ENCODE data around the gene NRTN.

DNA sequence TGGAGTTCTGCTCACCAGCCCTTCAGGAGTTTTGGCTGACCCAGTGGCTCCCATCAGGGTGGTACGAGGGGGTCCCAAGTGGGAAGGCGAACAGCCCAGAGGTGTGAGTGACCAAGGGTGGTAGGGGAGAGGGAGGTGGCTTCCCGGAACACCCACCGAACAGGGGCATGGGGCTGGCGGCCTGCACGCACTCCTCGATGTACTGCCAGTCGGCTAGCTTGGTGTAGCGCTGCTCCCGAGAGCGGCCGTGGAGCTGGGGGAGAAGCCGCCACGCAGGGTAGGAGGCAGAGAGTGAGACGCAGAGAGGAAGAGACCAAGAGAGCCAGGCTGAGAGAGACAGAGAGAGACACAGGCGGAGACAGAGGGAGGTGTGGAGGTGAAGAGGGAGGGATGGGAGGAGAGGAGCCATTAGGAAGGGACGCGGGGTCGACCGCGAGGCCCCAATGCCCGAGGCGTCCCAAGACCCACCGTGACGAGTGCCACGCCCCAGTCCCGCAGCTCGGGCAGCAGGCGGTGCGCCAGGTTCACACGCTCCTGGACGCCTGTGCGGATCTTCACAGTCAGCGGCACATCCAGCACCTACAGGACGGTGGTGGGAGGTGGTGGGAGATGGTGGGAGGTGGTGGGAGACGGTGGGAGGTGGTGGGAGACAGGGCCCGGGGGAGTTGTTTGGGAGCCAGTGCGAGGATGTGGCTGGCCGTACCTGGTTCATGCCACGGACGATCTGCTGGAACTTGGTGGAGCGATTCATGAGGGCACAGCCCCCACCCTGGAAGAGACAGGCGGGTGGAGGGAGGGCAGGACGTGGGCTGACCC is 18.1 kb upstream of the NRTN start:
- TF ChIP-seq EZH2phosphoT487 (IDR thresholded peaks at IDR 0.05; ENCODE audit: insufficient read depth, low read depth) (no peak), EZH2 (IDR thresholded peaks at IDR 0.05; ENCODE audit: insufficient read depth, poor library complexity, severe bottlenecking) (no peak)

All from GM23248 (cell line).